GM18951 (cell line): ENCODE data around the gene KCNH1.

ENCODE experiments used
- POLR2A ChIP-seq: IDR thresholded peaks from 4 replicates; pipeline ENCODE4 v1.6.1; 2011; ENCODE audit warnings: mild to moderate bottlenecking; ENCODE audit not compliant: insufficient read length, insufficient read depth; ENCODE audit errors: extremely low read depth
- in situ Hi-C: fragments of 300-500 bp; cut with MboI; formaldehyde crosslinking; loops from one replicate; pipeline ENCODE4 v1.12.0; 2022; ENCODE audit warnings: low sequenced_read_pairs, mixed read lengths, inconsistent platforms; ENCODE audit not compliant: unreplicated experiment

The KCNH1 gene

GRCh38 chr1:210883821-210884220, 250.1 kb downstream of the KCNH1 start:
- in situ Hi-C loops = no loop called here
- TF ChIP-seq POLR2A = no peak

- in situ Hi-C loops = no loop called here
- no peak for TF ChIP-seq POLR2A
Observed at GRCh38 chr1:210882414-210883221, 251.3 kb downstream of the KCNH1 start.

GRCh38 chr1:210878564-210878963, 255.4 kb downstream of the KCNH1 start:
- in situ Hi-C loops = no loop called here
- TF ChIP-seq POLR2A = no peak

DNA sequence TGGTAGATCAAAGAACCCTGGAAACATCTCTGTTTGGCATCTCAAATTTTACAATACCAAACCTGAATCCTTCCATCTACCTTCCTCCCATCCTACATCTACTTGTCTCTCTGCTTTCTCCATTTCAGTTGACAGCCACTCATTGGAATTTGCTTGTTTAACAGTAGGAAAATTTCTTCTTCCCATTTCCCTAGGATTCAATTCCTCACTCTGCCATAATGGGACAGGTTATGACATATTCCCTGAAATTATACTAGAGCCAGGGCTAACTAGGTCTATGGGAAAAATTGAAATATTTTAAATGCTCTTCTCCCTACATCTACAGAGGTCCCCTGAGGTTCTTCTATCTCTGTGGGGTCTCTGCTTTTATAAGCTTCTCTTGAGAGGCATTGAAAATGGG, 257.7 kb downstream of the KCNH1 start:
- TF ChIP-seq POLR2A = no peak
- in situ Hi-C loops = no loop called here

DNA sequence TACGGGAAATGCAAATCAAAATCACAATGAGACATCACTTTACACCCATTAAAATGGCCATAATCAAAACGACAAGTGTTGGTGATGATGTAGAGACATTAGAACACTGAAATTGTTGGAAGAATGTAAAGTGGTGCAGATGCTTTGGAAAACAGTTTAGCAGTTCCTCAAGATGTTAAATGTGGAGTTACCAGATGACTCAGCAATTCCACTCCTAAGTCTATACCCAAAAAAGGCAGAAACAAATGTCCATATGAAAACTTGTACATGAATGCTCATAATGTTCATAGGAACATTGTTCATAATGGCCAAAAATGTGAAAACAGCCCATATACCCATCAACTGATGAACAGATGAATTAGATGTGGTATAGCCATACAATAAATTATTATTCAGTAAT, 267.4 kb downstream of the KCNH1 start:
- in situ Hi-C loops = no loop called here
- TF ChIP-seq POLR2A = no peak

- in situ Hi-C loops = no loop called here
- TF ChIP-seq POLR2A = no peak
Observed at GRCh38 chr1:210857705-210858104, 276.2 kb downstream of the KCNH1 start.

DNA sequence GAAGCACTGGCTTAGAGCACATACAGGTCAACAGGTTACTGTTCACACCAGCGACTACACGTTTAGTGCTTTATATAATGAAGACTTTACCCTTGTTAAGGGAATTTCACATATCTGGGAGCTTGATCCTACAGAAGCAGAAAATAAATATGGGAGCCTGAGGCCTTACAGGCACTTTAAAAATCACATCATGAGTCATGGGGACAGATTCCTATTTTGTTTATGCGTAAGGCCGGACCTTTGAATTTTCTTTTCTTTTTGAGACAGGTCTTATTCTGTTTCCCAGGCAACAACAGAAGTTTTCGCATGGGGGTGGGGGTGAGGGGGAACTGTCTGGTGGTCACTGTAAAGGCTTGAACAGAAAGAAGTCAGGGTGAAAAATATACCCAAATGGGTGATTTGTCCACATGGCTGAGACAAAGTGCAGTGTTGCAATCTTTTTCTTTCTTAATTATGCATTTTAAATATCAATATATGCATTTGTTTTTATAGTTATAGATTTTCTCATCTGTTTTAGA, 276.7 kb downstream of the KCNH1 start:
- TF ChIP-seq POLR2A = no peak
- in situ Hi-C loops = no loop called here

DNA sequence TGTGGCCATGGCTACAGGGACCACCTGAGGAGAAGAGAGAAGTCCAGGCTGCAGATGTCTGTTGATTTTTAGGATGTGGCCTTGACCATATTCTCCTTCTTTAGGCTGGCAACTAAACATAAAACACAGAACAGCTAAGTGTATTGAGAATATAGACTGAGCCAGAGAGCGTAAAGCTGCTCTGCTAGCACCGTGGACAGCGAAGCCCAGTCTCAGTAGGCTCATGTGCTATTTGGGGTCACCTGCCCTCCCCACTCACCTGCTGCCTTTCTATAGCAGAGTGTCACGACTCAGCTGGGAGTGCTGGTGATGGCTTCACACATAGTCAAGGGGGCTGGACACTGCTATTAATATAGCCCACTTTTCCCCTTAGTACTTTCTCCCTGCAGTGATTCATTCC, 278.5 kb downstream of the KCNH1 start:
- no peak for TF ChIP-seq POLR2A
- in situ Hi-C loops = no loop called here

- in situ Hi-C loops = no loop called here
- TF ChIP-seq POLR2A = no peak
Observed at GRCh38 chr1:210853276-210853675, 280.7 kb downstream of the KCNH1 start.

- in situ Hi-C loops = no loop called here
Observed at GRCh38 chr1:210850556-210850955, 283.4 kb downstream of the KCNH1 start.

DNA sequence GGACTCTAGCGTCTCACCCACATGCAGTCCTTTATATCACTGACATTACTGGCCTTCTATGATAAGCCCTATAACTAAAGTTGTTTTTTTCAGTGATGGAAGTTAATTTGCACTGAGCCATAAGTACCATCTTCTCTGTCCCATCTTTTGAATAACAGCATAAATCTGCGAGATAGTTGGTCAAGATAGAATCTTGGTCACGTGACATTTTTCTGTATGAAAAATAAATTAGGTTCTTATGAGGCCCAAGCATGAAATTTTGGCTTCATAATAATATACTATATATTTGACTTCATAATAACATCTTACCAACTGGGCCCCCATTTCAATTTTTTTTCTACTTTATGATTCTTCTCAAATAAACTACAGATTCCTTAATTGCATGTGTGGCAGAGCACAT, 285.5 kb downstream of the KCNH1 start:
- in situ Hi-C loops = no loop called here
- TF ChIP-seq POLR2A = no peak

More at GRCh38 chr1:210850556-210850955, 283.4 kb downstream of the KCNH1 start:
- TF ChIP-seq POLR2A = no peak

GRCh38 chr1:210841926-210842625, 291.9 kb downstream of the KCNH1 start:
- no peak for TF ChIP-seq POLR2A
- in situ Hi-C loops = no loop called here

DNA sequence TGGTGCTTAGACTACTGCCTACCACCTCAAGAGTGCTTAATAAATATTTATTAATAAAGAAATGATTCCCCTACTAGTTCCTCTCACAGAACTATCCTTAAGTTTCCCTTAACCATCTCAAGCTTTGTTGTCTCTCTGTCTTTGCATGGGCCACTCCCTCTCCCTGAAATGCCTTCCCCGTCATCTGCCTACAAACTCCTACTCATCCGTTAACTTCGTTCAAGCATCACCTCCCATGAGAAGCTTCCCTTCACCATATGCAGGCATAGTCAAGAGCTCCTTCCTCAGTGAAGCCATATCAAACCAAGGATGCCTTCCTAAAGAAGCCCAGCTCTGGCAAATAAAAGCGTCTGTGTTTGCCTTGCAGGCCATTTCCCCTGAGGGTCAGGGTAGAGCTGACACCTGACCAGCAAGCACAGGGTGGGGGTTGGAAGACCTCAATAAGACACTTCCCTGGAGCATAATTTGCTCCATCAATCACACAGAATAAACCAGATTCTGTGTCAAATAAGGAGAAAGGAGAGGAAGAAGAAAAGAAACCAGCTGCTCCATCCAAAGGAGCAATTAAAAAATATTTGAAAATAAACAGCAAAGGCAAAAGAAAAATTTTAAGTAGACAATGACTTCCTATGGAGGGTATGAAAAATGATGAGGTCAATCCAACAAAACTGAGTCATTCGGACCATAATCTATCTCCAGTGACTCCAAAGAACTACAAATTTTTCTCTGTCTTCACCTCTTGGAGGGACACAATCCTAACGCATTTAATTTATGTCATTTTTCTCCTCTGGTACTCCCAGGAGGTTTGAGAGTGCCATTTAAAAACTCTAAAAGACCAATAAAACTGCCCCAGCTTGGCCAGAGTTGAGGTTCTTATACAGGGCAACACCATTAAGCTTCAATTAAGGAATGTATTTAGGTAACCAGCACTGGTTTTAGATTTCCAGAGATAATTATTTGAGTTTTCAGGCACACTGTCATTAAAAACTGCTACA, 303.6 kb downstream of the KCNH1 start:
- TF ChIP-seq POLR2A = no peak
- in situ Hi-C loops = no loop called here
